ENCODE measurements around the gene COPZ2.
"Not testable (repeated sequence)": the region's sequence is repeated elsewhere in the genome, so short reads cannot be mapped to it uniquely, and the experiment has no call there.

Gene COPZ2

GRCh38 chr17:48037036-48037837, at the start of gene COPZ2:
Gene COPZ2, minus strand, starts transcription at chr17:48037797. Its CDS starts 20 bp downstream, at chr17:48037777.
- peak within 1 kb of the TSS; percentile 41 for H3K4me3 ChIP-seq (ENCODE audit: low read length)
- DNase-seq (ENCODE audit: low read depth, low spot score): no peak
- H3K27ac ChIP-seq (ENCODE audit: low read length): no peak within 1 kb of the TSS
- H3K36me3 ChIP-seq (ENCODE audit: control insufficient read depth, insufficient read depth, low read length): no peaks in the 10 kb centered on the region
- peaks cover 10% of the 10 kb centered on the region for H3K27me3 ChIP-seq (ENCODE audit: control insufficient read depth, insufficient read depth, low read length)
- no CpG with 5 or more reads among the region's 73 CpGs for WGBS (ENCODE audit: insufficient coverage, insufficient read length)
- H3K9me3 ChIP-seq (ENCODE audit: control insufficient read depth, insufficient read depth, low read length): no peaks in the 10 kb centered on the region
- no peaks in the 10 kb centered on the region for H3K4me1 ChIP-seq (ENCODE audit: control insufficient read depth, insufficient read depth, low read length)

- no CpG with 5 or more reads among the region's 2 CpGs for WGBS (ENCODE audit: insufficient coverage, insufficient read length)
These were observed 47.3 kb upstream of the COPZ2 start for GRCh38 chr17:48084932-48085331.

GRCh38 chr17:48081858-48082257, 44.3 kb upstream of the COPZ2 start:
- WGBS (ENCODE audit: insufficient coverage, insufficient read length): no CpG with 5 or more reads among the region's 5 CpGs
- H3K27ac ChIP-seq (ENCODE audit: low read length): no peak overlapping the region

More at GRCh38 chr17:48084932-48085331, 47.3 kb upstream of the COPZ2 start:
- Histone ChIP-seq H3K27ac (ENCODE audit: low read length) (no peak overlapping the region), H3K9me3 (ENCODE audit: control insufficient read depth, insufficient read depth, low read length) (no peaks in the 10 kb centered on the region), H3K4me3 (ENCODE audit: low read length) (no peak overlapping the region), H3K36me3 (ENCODE audit: control insufficient read depth, insufficient read depth, low read length) (no peaks in the 10 kb centered on the region), H3K4me1 (ENCODE audit: control insufficient read depth, insufficient read depth, low read length) (no peaks in the 10 kb centered on the region), H3K27me3 (ENCODE audit: control insufficient read depth, insufficient read depth, low read length) (no peaks in the 10 kb centered on the region)
- no peak for DNase-seq (ENCODE audit: low read depth, low spot score)

GRCh38 chr17:48077152-48077551, 39.6 kb upstream of the COPZ2 start:
- not testable (repeated sequence) for H3K27ac ChIP-seq (ENCODE audit: low read length); H3K4me3 ChIP-seq (ENCODE audit: low read length); H3K27me3 ChIP-seq (ENCODE audit: control insufficient read depth, insufficient read depth, low read length); DNase-seq (ENCODE audit: low read depth, low spot score); H3K4me1 ChIP-seq (ENCODE audit: control insufficient read depth, insufficient read depth, low read length); H3K9me3 ChIP-seq (ENCODE audit: control insufficient read depth, insufficient read depth, low read length)
- H3K36me3 ChIP-seq (ENCODE audit: control insufficient read depth, insufficient read depth, low read length): peaks cover 11% of the 10 kb centered on the region; the same call in 1 of the 2 replicates
- WGBS (ENCODE audit: insufficient coverage, insufficient read length): no CpG with 5 or more reads among the region's 10 CpGs

More at GRCh38 chr17:48081858-48082257, 44.3 kb upstream of the COPZ2 start:
- Histone ChIP-seq H3K36me3 (ENCODE audit: control insufficient read depth, insufficient read depth, low read length) (no peaks in the 10 kb centered on the region), H3K4me1 (ENCODE audit: control insufficient read depth, insufficient read depth, low read length) (no peaks in the 10 kb centered on the region), H3K9me3 (ENCODE audit: control insufficient read depth, insufficient read depth, low read length) (no peaks in the 10 kb centered on the region), H3K27me3 (ENCODE audit: control insufficient read depth, insufficient read depth, low read length) (no peaks in the 10 kb centered on the region), H3K4me3 (ENCODE audit: low read length) (no peak overlapping the region)
- no peak for DNase-seq (ENCODE audit: low read depth, low spot score)

GRCh38 chr17:48074322-48075081, 36.9 kb upstream of the COPZ2 start:
- H3K27ac ChIP-seq (ENCODE audit: low read length): no peak overlapping the region
- H3K27me3 ChIP-seq (ENCODE audit: control insufficient read depth, insufficient read depth, low read length): no peaks in the 10 kb centered on the region
- no CpG with 5 or more reads among the region's 7 CpGs for WGBS (ENCODE audit: insufficient coverage, insufficient read length)
- no peaks in the 10 kb centered on the region for H3K4me1 ChIP-seq (ENCODE audit: control insufficient read depth, insufficient read depth, low read length)
- no peak overlapping the region for H3K4me3 ChIP-seq (ENCODE audit: low read length)
- H3K9me3 ChIP-seq (ENCODE audit: control insufficient read depth, insufficient read depth, low read length): no peaks in the 10 kb centered on the region
- peaks cover 12% of the 10 kb centered on the region; the same call in 1 of the 2 replicates for H3K36me3 ChIP-seq (ENCODE audit: control insufficient read depth, insufficient read depth, low read length)
- no peak for DNase-seq (ENCODE audit: low read depth, low spot score)

- no CpG with 5 or more reads among the region's 5 CpGs for WGBS (ENCODE audit: insufficient coverage, insufficient read length)
- not testable (repeated sequence) for H3K27ac ChIP-seq (ENCODE audit: low read length); DNase-seq (ENCODE audit: low read depth, low spot score); H3K4me1 ChIP-seq (ENCODE audit: control insufficient read depth, insufficient read depth, low read length); H3K4me3 ChIP-seq (ENCODE audit: low read length); H3K9me3 ChIP-seq (ENCODE audit: control insufficient read depth, insufficient read depth, low read length); H3K27me3 ChIP-seq (ENCODE audit: control insufficient read depth, insufficient read depth, low read length)
- H3K36me3 ChIP-seq (ENCODE audit: control insufficient read depth, insufficient read depth, low read length): peaks cover 12% of the 10 kb centered on the region; the same call in 1 of the 2 replicates
These were observed 36.0 kb upstream of the COPZ2 start for GRCh38 chr17:48073566-48074094.

- not testable (repeated sequence) for DNase-seq (ENCODE audit: low read depth, low spot score); H3K4me3 ChIP-seq (ENCODE audit: low read length); H3K9me3 ChIP-seq (ENCODE audit: control insufficient read depth, insufficient read depth, low read length); H3K4me1 ChIP-seq (ENCODE audit: control insufficient read depth, insufficient read depth, low read length); H3K27me3 ChIP-seq (ENCODE audit: control insufficient read depth, insufficient read depth, low read length); H3K27ac ChIP-seq (ENCODE audit: low read length)
- H3K36me3 ChIP-seq (ENCODE audit: control insufficient read depth, insufficient read depth, low read length): peaks cover 12% of the 10 kb centered on the region; the same call in 1 of the 2 replicates
- WGBS (ENCODE audit: insufficient coverage, insufficient read length): no CpG with 5 or more reads among the region's 9 CpGs
These were observed 35.2 kb upstream of the COPZ2 start for GRCh38 chr17:48072811-48073210.

GRCh38 chr17:48071654-48072053, 34.1 kb upstream of the COPZ2 start:
- Histone ChIP-seq H3K27me3 (ENCODE audit: control insufficient read depth, insufficient read depth, low read length) (no peaks in the 10 kb centered on the region), H3K9me3 (ENCODE audit: control insufficient read depth, insufficient read depth, low read length) (no peaks in the 10 kb centered on the region), H3K4me1 (ENCODE audit: control insufficient read depth, insufficient read depth, low read length) (no peaks in the 10 kb centered on the region), H3K4me3 (ENCODE audit: low read length) (no peak overlapping the region), H3K36me3 (ENCODE audit: control insufficient read depth, insufficient read depth, low read length) (peaks cover 10% of the 10 kb centered on the region; the same call in 1 of the 2 replicates), H3K27ac (ENCODE audit: low read length) (no peak overlapping the region)
- DNase-seq (ENCODE audit: low read depth, low spot score): no peak
- no CpG with 5 or more reads among the region's 2 CpGs for WGBS (ENCODE audit: insufficient coverage, insufficient read length)

GRCh38 chr17:48070195-48070594, 32.6 kb upstream of the COPZ2 start:
- H3K4me3 ChIP-seq (ENCODE audit: low read length): no peak overlapping the region
- H3K9me3 ChIP-seq (ENCODE audit: control insufficient read depth, insufficient read depth, low read length): no peaks in the 10 kb centered on the region
- H3K4me1 ChIP-seq (ENCODE audit: control insufficient read depth, insufficient read depth, low read length): no peaks in the 10 kb centered on the region
- DNase-seq (ENCODE audit: low read depth, low spot score): no peak
- H3K27ac ChIP-seq (ENCODE audit: low read length): no peak overlapping the region
- H3K27me3 ChIP-seq (ENCODE audit: control insufficient read depth, insufficient read depth, low read length): no peaks in the 10 kb centered on the region
- H3K36me3 ChIP-seq (ENCODE audit: control insufficient read depth, insufficient read depth, low read length): peaks cover 7% of the 10 kb centered on the region; the same call in 1 of the 2 replicates
- WGBS (ENCODE audit: insufficient coverage, insufficient read length): no CpG with 5 or more reads among the region's 2 CpGs

GRCh38 chr17:48068491-48068961, 30.9 kb upstream of the COPZ2 start:
- H3K27ac ChIP-seq (ENCODE audit: low read length): no peak overlapping the region
- no peak for DNase-seq (ENCODE audit: low read depth, low spot score)
- no peaks in the 10 kb centered on the region for H3K4me1 ChIP-seq (ENCODE audit: control insufficient read depth, insufficient read depth, low read length)
- no peaks in the 10 kb centered on the region for H3K9me3 ChIP-seq (ENCODE audit: control insufficient read depth, insufficient read depth, low read length)
- H3K36me3 ChIP-seq (ENCODE audit: control insufficient read depth, insufficient read depth, low read length): peaks cover 3% of the 10 kb centered on the region; the same call in 1 of the 2 replicates
- no peaks in the 10 kb centered on the region for H3K27me3 ChIP-seq (ENCODE audit: control insufficient read depth, insufficient read depth, low read length)
- no CpG with 5 or more reads among the region's 3 CpGs for WGBS (ENCODE audit: insufficient coverage, insufficient read length)
- no peak overlapping the region for H3K4me3 ChIP-seq (ENCODE audit: low read length)
